IMR-90 (cell line): ENCODE results near the gene MAP3K1. TPM values are rescaled to one million over a fixed set of nuclear protein-coding genes. Genes with fewer than 3 reads are reported as not detected.

Experiments
- ATAC-seq: fragments of 200-7000 bp; cut with Tn5 transposase; 2 replicates; pipeline ENCODE4 v1.9.1; 2020; ENCODE audit warnings: low read depth, mild to moderate bottlenecking, moderate library complexity
- BruUV-seq: library from RNA; stranded (reverse); fragments of 400-500 nt; replicated peaks from 2 replicates; lab custom pipeline; 2021; lab: Mats Ljungman, UMichigan
- CTCF ChIA-PET: fragments of 300-600 bp; formaldehyde crosslinking; extraction: SDS; loops from one replicate; lab custom pipeline; 2021; ENCODE audit warnings: antibody characterized with exemption; lab: Yijun Ruan, JAX
- POLR2A ChIA-PET: fragments of 300-600 bp; sonication (Branson Sonifier 250); formaldehyde crosslinking; loops from one replicate; lab custom pipeline; 2022; ENCODE audit warnings: antibody characterized with exemption; ENCODE audit not compliant: unreplicated experiment; lab: Charles Lee
- DNase-seq: peaks from one replicate; pipeline ENCODE4 v3.0.0; 2013
- H2AFZ ChIP-seq: replicated peaks from 2 replicates; pipeline ENCODE3; 2013; ENCODE audit warnings: low read length, mild to moderate bottlenecking; ENCODE audit not compliant: poor library complexity
- H2AK5ac ChIP-seq: 2 replicates; pipeline ENCODE4 v1.6.1; 2013; ENCODE audit warnings: low read depth, low read length, inconsistent platforms
- H2AK9ac ChIP-seq: replicated peaks from 2 replicates; pipeline ENCODE3; 2013; ENCODE audit warnings: mild to moderate bottlenecking, low read depth, low read length, moderate library complexity; ENCODE audit not compliant: poor library complexity
- H2BK120ac ChIP-seq: 2 replicates; pipeline ENCODE4 v1.6.1; 2013; ENCODE audit warnings: low read depth, low read length, inconsistent platforms
- H2BK15ac ChIP-seq: 3 replicates; pipeline ENCODE4 v1.6.1; 2013; ENCODE audit warnings: low read depth, low read length, inconsistent platforms
- H2BK20ac ChIP-seq: 2 replicates; pipeline ENCODE4 v1.6.1; 2013; ENCODE audit warnings: low read depth, mild to moderate bottlenecking, inconsistent platforms, low read length, moderate library complexity
- H2BK5ac ChIP-seq: 2 replicates; pipeline ENCODE4 v1.6.1; 2013; ENCODE audit warnings: mild to moderate bottlenecking, low read depth, low read length, inconsistent platforms; ENCODE audit not compliant: poor library complexity, severe bottlenecking
- H3K14ac ChIP-seq: replicated peaks from 2 replicates; pipeline ENCODE4 v1.6.1; 2013; ENCODE audit warnings: low read depth, low read length, inconsistent platforms
- H3K18ac ChIP-seq: 2 replicates; pipeline ENCODE4 v1.6.1; 2013; ENCODE audit warnings: low read depth, low read length, control low read depth
- H3K23ac ChIP-seq: 2 replicates; pipeline ENCODE4 v1.6.1; 2013; ENCODE audit warnings: low read depth, low read length, inconsistent platforms
- H3K27ac ChIP-seq: 2 replicates; pipeline ENCODE4 v1.5.1; 2013; ENCODE audit warnings: mild to moderate bottlenecking, control low read depth, low read length; ENCODE audit not compliant: insufficient read depth
- H3K27me3 ChIP-seq: 2 replicates; pipeline ENCODE4 v1.6.1; 2013; ENCODE audit warnings: low read length; ENCODE audit not compliant: control insufficient read depth, insufficient read depth
- H3K36me3 ChIP-seq: 2 replicates; pipeline ENCODE4 v1.6.1; 2013; ENCODE audit warnings: low read length, mixed read lengths; ENCODE audit not compliant: control insufficient read depth, insufficient read depth
- H3K4ac ChIP-seq: 2 replicates; pipeline ENCODE4 v1.6.1; 2013; ENCODE audit warnings: low read depth, low read length, inconsistent platforms
- H3K4me1 ChIP-seq: 2 replicates; pipeline ENCODE4 v1.6.1; 2013; ENCODE audit warnings: low read length, mixed read lengths; ENCODE audit not compliant: control insufficient read depth, insufficient read depth
- H3K4me2 ChIP-seq: 2 replicates; pipeline ENCODE4 v1.6.1; 2013; ENCODE audit warnings: low read depth, mild to moderate bottlenecking, control low read depth, low read length, moderate library complexity
- H3K4me3 ChIP-seq: 2 replicates; pipeline ENCODE4 v1.5.1; 2013; ENCODE audit warnings: low read depth, mild to moderate bottlenecking, control low read depth, low read length, moderate library complexity; ENCODE audit not compliant: insufficient read depth
- H3K56ac ChIP-seq: 2 replicates; pipeline ENCODE4 v1.6.1; 2013; ENCODE audit warnings: low read length, inconsistent platforms; ENCODE audit not compliant: insufficient read depth; ENCODE audit errors: extremely low read depth
- H3K79me1 ChIP-seq, 2 experiments: 2 replicates each; pipeline ENCODE4 v1.6.1; 2013; ENCODE audit warnings: low read length in 2 of 2, inconsistent platforms in 1 of 2, low read depth in 1 of 2
- H3K9ac ChIP-seq: 2 replicates; pipeline ENCODE4 v1.6.1; 2013; ENCODE audit warnings: low read depth, low read length, control low read depth
- H3K9me1 ChIP-seq: 2 replicates; pipeline ENCODE4 v1.6.1; 2013; ENCODE audit warnings: low read length, inconsistent platforms; ENCODE audit not compliant: insufficient read depth
- H3K9me3 ChIP-seq: 2 replicates; pipeline ENCODE4 v1.6.1; 2013; ENCODE audit warnings: low read length; ENCODE audit not compliant: control insufficient read depth, insufficient read depth
- H4K20me1 ChIP-seq: 2 replicates; pipeline ENCODE4 v1.6.1; 2013; ENCODE audit warnings: low read length, inconsistent platforms; ENCODE audit not compliant: insufficient read depth
- H4K5ac ChIP-seq: 2 replicates; pipeline ENCODE4 v1.6.1; 2013; ENCODE audit warnings: mild to moderate bottlenecking, low read depth, low read length, control low read depth
- H4K8ac ChIP-seq, 2 experiments: 2 replicates each; pipeline ENCODE4 v1.6.1; 2013; ENCODE audit warnings: low read depth in 2 of 2, low read length in 2 of 2, control low read depth in 1 of 2, inconsistent platforms in 1 of 2
- H4K91ac ChIP-seq: 2 replicates; pipeline ENCODE4 v1.6.1; 2013; ENCODE audit warnings: low read depth, low read length, inconsistent platforms; ENCODE audit not compliant: insufficient read depth
- BHLHE40 ChIP-seq: fragments of 150-350 bp; IDR thresholded peaks from 2 replicates; pipeline ENCODE4 v1.6.1; 2016; ENCODE audit warnings: mild to moderate bottlenecking, low read depth, low read length
- CEBPB ChIP-seq: IDR thresholded peaks from 2 replicates; pipeline ENCODE4 v1.6.1; 2012; ENCODE audit warnings: low read depth, low read length, improper control_type of control experiment
- CHD1 ChIP-seq: IDR thresholded peaks from 2 replicates; pipeline ENCODE4 v1.6.1; 2012; ENCODE audit warnings: low read depth, low read length, improper control_type of control experiment
- CTCF ChIP-seq: conservative IDR thresholded peaks from 2 replicates; pipeline ENCODE4 v1.5.1; 2012; ENCODE audit warnings: mild to moderate bottlenecking, low read depth, low read length, improper control_type of control experiment
- ELK1 ChIP-seq: fragments of 150-350 bp; IDR thresholded peaks from 2 replicates; pipeline ENCODE4 v1.6.1; 2016; ENCODE audit warnings: low read depth, mild to moderate bottlenecking, low read length, moderate library complexity, borderline replicate concordance
- FOS ChIP-seq: fragments of 150-350 bp; IDR thresholded peaks from 2 replicates; pipeline ENCODE4 v1.6.1; 2016; ENCODE audit warnings: low read depth, low read length
- MAFK ChIP-seq: IDR thresholded peaks from 2 replicates; pipeline ENCODE4 v1.6.1; 2012; ENCODE audit warnings: low read depth, low read length, improper control_type of control experiment
- MAZ ChIP-seq: IDR thresholded peaks from 2 replicates; pipeline ENCODE4 v1.6.1; 2012; ENCODE audit warnings: low read depth, mild to moderate bottlenecking, low read length, improper control_type of control experiment, moderate library complexity, borderline replicate concordance
- MXI1 ChIP-seq: IDR thresholded peaks from 2 replicates; pipeline ENCODE4 v1.6.1; 2012; ENCODE audit warnings: low read depth, mild to moderate bottlenecking, low read length, moderate library complexity, borderline replicate concordance
- NFE2L2 ChIP-seq: fragments of 150-350 bp; IDR thresholded peaks from 2 replicates; pipeline ENCODE4 v1.6.1; 2016; ENCODE audit warnings: low read depth, mild to moderate bottlenecking, low read length
- POLR2A ChIP-seq: IDR thresholded peaks from 2 replicates; pipeline ENCODE4 v1.6.1; 2012; ENCODE audit warnings: mild to moderate bottlenecking, low read depth, low read length
- RAD21 ChIP-seq: IDR thresholded peaks from 2 replicates; pipeline ENCODE4 v1.6.1; 2012; ENCODE audit warnings: low read length, improper control_type of control experiment
- RCOR1 ChIP-seq: IDR thresholded peaks from 2 replicates; pipeline ENCODE4 v1.6.1; 2012; ENCODE audit warnings: mild to moderate bottlenecking, low read length, improper control_type of control experiment; ENCODE audit not compliant: insufficient replicate concordance
- RFX5 ChIP-seq: IDR thresholded peaks from 2 replicates; pipeline ENCODE4 v1.8.0; 2012; ENCODE audit warnings: low read depth, mild to moderate bottlenecking, low read length, moderate library complexity
- SMC3 ChIP-seq: fragments of 150-350 bp; IDR thresholded peaks from 2 replicates; pipeline ENCODE4 v1.6.1; 2016; ENCODE audit warnings: low read depth, mild to moderate bottlenecking, antibody characterized with exemption, low read length, moderate library complexity
- USF2 ChIP-seq: fragments of 150-350 bp; IDR thresholded peaks from 2 replicates; pipeline ENCODE4 v1.6.1; 2017; ENCODE audit warnings: mild to moderate bottlenecking, antibody characterized with exemption, low read length, low read depth
- WGBS, 2 experiments: methylation state at CpG; one replicate each; pipeline versions ENCODE4 v1.1.5 to v1.1.7; 2013; ENCODE audit warnings: missing lambda C conversion rate in 2 of 2; ENCODE audit not compliant: insufficient read length in 1 of 2; ENCODE audit errors: extremely low coverage in 2 of 2; 5-methylcytosine and 5-hydroxymethylcytosine counted together
- dilution Hi-C: fragments of 300-500 bp; cut with HindIII; formaldehyde crosslinking; loops from one replicate; pipeline ENCODE4 v1.14.3; 2018; ENCODE audit warnings: low sequenced_read_pairs; ENCODE audit not compliant: unreplicated experiment
- in situ Hi-C: fragments of 300-500 bp; cut with MboI; formaldehyde crosslinking; loops from 3 replicates; pipeline ENCODE4 v1.14.3; 2019; ENCODE audit warnings: low sequenced_read_pairs, inconsistent platforms, mixed read lengths
- intact Hi-C: fragments of 100-400 bp; cut with micrococcal nuclease; formaldehyde crosslinking; loops from 2 replicates; pipeline ENCODE4 v1.10.0; 2022
- polyA plus RNA-seq, 3 experiments: library from polyadenylated mRNA; depleted of rRNA; stranded (reverse); fragments of >200 nt; gene quantifications; 2 replicates each; pipeline ENCODE4 v1.2.3, GENCODE V29; 2012; ENCODE audit warnings: low replicate concordance in 1 of 3
- total RNA-seq: library from RNA; depleted of rRNA; stranded (reverse); fragments of >200 nt; gene quantifications from 2 replicates; pipeline ENCODE4 v1.2.3, GENCODE V29; 2012

MAP3K1 gene
- total and polyA plus RNA-seq, 2 of the 4 experiments (the other 2 are of a cell fraction) = 3.8 to 18.8 TPM

GRCh38 chr5:56827924-56828323 lies 12.6 kb downstream of the MAP3K1 start:
- H2BK20ac ChIP-seq = no peak overlapping the region
- no peak for TF ChIP-seq NFE2L2
- TF ChIP-seq POLR2A = no peak
- TF ChIP-seq CHD1 = no peak
- TF ChIP-seq SMC3 = no peak
- TF ChIP-seq MAFK = no peak
- TF ChIP-seq RAD21 = no peak
- TF ChIP-seq CTCF = no peak
- no peak for TF ChIP-seq BHLHE40
- TF ChIP-seq MAZ = no peak
- no peak for TF ChIP-seq RFX5
- no peak for TF ChIP-seq CEBPB
- TF ChIP-seq MXI1 = no peak
- no peak for TF ChIP-seq RCOR1
- TF ChIP-seq USF2 = no peak
- no peak for TF ChIP-seq ELK1
- TF ChIP-seq FOS = no peak
- no peak overlapping the region for H3K23ac ChIP-seq
- no peak overlapping the region for H3K56ac ChIP-seq
- peaks cover 32 to 70% of the 10 kb centered on the region in 2 experiments for H3K79me1 ChIP-seq
- DNase-seq (no peak), ATAC-seq (no peak)
- peaks cover 3% of the 10 kb centered on the region; the same call in 1 of the 2 replicates for H3K36me3 ChIP-seq
- H4K5ac ChIP-seq = no peak overlapping the region
- no peak overlapping the region for H2BK5ac ChIP-seq
- H2AK5ac ChIP-seq = no peak overlapping the region
- in situ Hi-C loops (no loop called here), intact Hi-C loops (no loop called here), dilution Hi-C loops (no loop called here)
- CTCF ChIA-PET = interaction anchor here (0.6 kb wide), 1 partner anchor 10 kb away, joined by 4 read pairs; no protein-coding TSS in a partner anchor
- H3K18ac ChIP-seq = no peak overlapping the region
- H3K9ac ChIP-seq = no peak overlapping the region
- peaks cover 20% of the 10 kb centered on the region for H3K4me1 ChIP-seq
- WGBS, 2 experiments = no CpG with 5 or more reads among the region's 2 CpGs
- no peak overlapping the region for H2BK120ac ChIP-seq
- no peak overlapping the region for H3K4ac ChIP-seq
- POLR2A ChIA-PET = no interaction called here
- no peak overlapping the region for H4K91ac ChIP-seq
- H3K14ac ChIP-seq = no peak overlapping the region
- BruUV-seq = no TSS peak
- no peaks in the 10 kb centered on the region for H3K9me3 ChIP-seq
- no peak overlapping the region for H2AFZ ChIP-seq
- no peak overlapping the region for H2AK9ac ChIP-seq
- H4K20me1 ChIP-seq = peaks cover 73% of the 10 kb centered on the region
- no peak overlapping the region for H2BK15ac ChIP-seq
- no peak overlapping the region for H3K4me2 ChIP-seq
- no peak overlapping the region for H4K8ac ChIP-seq
- H3K27ac ChIP-seq = no peak overlapping the region
- no peak overlapping the region for H3K4me3 ChIP-seq
- no peaks in the 10 kb centered on the region for H3K27me3 ChIP-seq
- peaks cover 30% of the 10 kb centered on the region for H3K9me1 ChIP-seq
